NCI-H748 (cell line): ENCODE results near the gene KDM2B.
"Not testable (repeated sequence)": the region's sequence is repeated elsewhere in the genome, so short reads cannot be mapped to it uniquely, and the experiment has no call there.

Experiments
- DNase-seq: peaks from one replicate; lab custom pipeline; 2025; ENCODE audit not compliant: unreplicated experiment; lab: John Stamatoyannopoulos, UW

The KDM2B gene

GRCh38 chr12:121391619-121392324 lies 189.1 kb downstream of the KDM2B start:
- no peak for DNase-seq

GRCh38 chr12:121390856-121391255 lies 190.0 kb downstream of the KDM2B start:
- DNase-seq = no peak

GRCh38 chr12:121388421-121388981 lies 192.3 kb downstream of the KDM2B start:
- DNase-seq = no peak

GRCh38 chr12:121384891-121385290 lies 195.9 kb downstream of the KDM2B start:
- not testable (repeated sequence) for DNase-seq

GRCh38 chr12:121383601-121384021 lies 197.2 kb downstream of the KDM2B start:
- DNase-seq = no peak

GRCh38 chr12:121379945-121380344 lies 200.9 kb downstream of the KDM2B start:
- DNase-seq = no peak
